ENCODE results near the gene TSC22D4.

Gene TSC22D4

GRCh38 chr7:100465299-100465698 is 13.7 kb downstream of the TSC22D4 start:
- H3K9me3 ChIP-seq (ENCODE audit: insufficient read depth, low read depth, low read length), result peaks cover 2% of the 10 kb centered on the region
- H4K91ac ChIP-seq (ENCODE audit: low read depth, low read length), result no peak overlapping the region
- no peak overlapping the region for H2AK5ac ChIP-seq (ENCODE audit: low read length)
- no CpG with 5 or more reads among the region's 8 CpGs for WGBS (ENCODE audit: extremely low coverage, insufficient coverage, insufficient read length)
- H3K14ac ChIP-seq (ENCODE audit: low read length), result no peak overlapping the region
- no peak overlapping the region for H4K8ac ChIP-seq (ENCODE audit: low read depth, low read length)
- no peak overlapping the region for H3K4me3 ChIP-seq (ENCODE audit: low read depth, low read length)
- no peak overlapping the region for H3K18ac ChIP-seq (ENCODE audit: low read length)
- no peak for DNase-seq
- H3K79me2 ChIP-seq (ENCODE audit: control insufficient read depth, insufficient read depth, low read length, poor library complexity), result no peaks in the 10 kb centered on the region
- H3K4ac ChIP-seq (ENCODE audit: low read depth, low read length), result no peak overlapping the region
- no peak overlapping the region for H4K12ac ChIP-seq (ENCODE audit: low read depth, low read length)
- H3K4me1 ChIP-seq (ENCODE audit: control insufficient read depth in 1 of 2, insufficient read depth in 2 of 2, low read length in 2 of 2), result no peaks in the 10 kb centered on the region
- no peaks in the 10 kb centered on the region for H3K79me1 ChIP-seq (ENCODE audit: low read length)
- no peak overlapping the region for H2AFZ ChIP-seq (ENCODE audit: insufficient read depth, low read length, poor library complexity)
- H3K4me2 ChIP-seq (ENCODE audit: low read length), result no peak overlapping the region
- peaks cover 8 to 19% of the 10 kb centered on the region in 2 experiments for H3K36me3 ChIP-seq (ENCODE audit: control insufficient read depth in 1 of 2, insufficient read depth in 2 of 2, low read length in 2 of 2)
- no peak overlapping the region for H3K23ac ChIP-seq (ENCODE audit: low read length)
- H3K27ac ChIP-seq (ENCODE audit: low read depth, low read length), result no peak overlapping the region
- no peak overlapping the region for H2BK120ac ChIP-seq (ENCODE audit: insufficient read depth, low read length, poor library complexity)
- H3K27me3 ChIP-seq (ENCODE audit: insufficient read depth, low read length), result no peaks in the 10 kb centered on the region
- no peak overlapping the region for H3K9ac ChIP-seq (ENCODE audit: low read length)
- H2BK5ac ChIP-seq (ENCODE audit: low read depth, low read length, poor library complexity), result no peak overlapping the region
- H2BK12ac ChIP-seq (ENCODE audit: low read length), result no peak overlapping the region

- Histone ChIP-seq H3K27ac (ENCODE audit: low read depth, low read length) (no peak overlapping the region), H2BK120ac (ENCODE audit: insufficient read depth, low read length, poor library complexity) (no peak overlapping the region), H3K79me1 (ENCODE audit: low read length) (no peaks in the 10 kb centered on the region), H2AFZ (ENCODE audit: insufficient read depth, low read length, poor library complexity) (no peak overlapping the region), H3K4me3 (ENCODE audit: low read depth, low read length) (no peak overlapping the region), H3K14ac (ENCODE audit: low read length) (no peak overlapping the region), H2BK12ac (ENCODE audit: low read length) (no peak overlapping the region), H3K27me3 (ENCODE audit: insufficient read depth, low read length) (no peaks in the 10 kb centered on the region), H3K36me3 (ENCODE audit: control insufficient read depth in 1 of 2, insufficient read depth in 2 of 2, low read length in 2 of 2) (peaks cover 8 to 18% of the 10 kb centered on the region in 2 experiments), H4K8ac (ENCODE audit: low read depth, low read length) (no peak overlapping the region), H3K4me1 (ENCODE audit: control insufficient read depth in 1 of 2, insufficient read depth in 2 of 2, low read length in 2 of 2) (no peaks in the 10 kb centered on the region), H3K9me3 (ENCODE audit: insufficient read depth, low read depth, low read length) (peaks cover 2% of the 10 kb centered on the region), H3K79me2 (ENCODE audit: control insufficient read depth, insufficient read depth, low read length, poor library complexity) (no peaks in the 10 kb centered on the region), H3K4me2 (ENCODE audit: low read length) (no peak overlapping the region), H4K91ac (ENCODE audit: low read depth, low read length) (no peak overlapping the region), H3K23ac (ENCODE audit: low read length) (no peak overlapping the region), H3K4ac (ENCODE audit: low read depth, low read length) (no peak overlapping the region), H2AK5ac (ENCODE audit: low read length) (no peak overlapping the region), H3K9ac (ENCODE audit: low read length) (no peak overlapping the region), H3K18ac (ENCODE audit: low read length) (no peak overlapping the region), H2BK5ac (ENCODE audit: low read depth, low read length, poor library complexity) (no peak overlapping the region), H4K12ac (ENCODE audit: low read depth, low read length) (no peak overlapping the region)
- DNase-seq, result no peak
- WGBS (ENCODE audit: extremely low coverage, insufficient coverage, insufficient read length), result no CpG with 5 or more reads among the region's 2 CpGs
Observed at GRCh38 chr7:100464791-100465190, 14.2 kb downstream of the TSC22D4 start.

GRCh38 chr7:100464210-100464660 is 14.8 kb downstream of the TSC22D4 start, which contains the start of gene SPACDR:
Gene SPACDR, minus strand, starts transcription at chr7:100464260. Its CDS starts 235 bp downstream, at chr7:100464025.
- no peaks in the 10 kb centered on the region for H3K79me2 ChIP-seq (ENCODE audit: control insufficient read depth, insufficient read depth, low read length, poor library complexity)
- H3K27ac ChIP-seq (ENCODE audit: low read depth, low read length), result no peak within 1 kb of the TSS
- H3K27me3 ChIP-seq (ENCODE audit: insufficient read depth, low read length), result no peaks in the 10 kb centered on the region
- H3K18ac ChIP-seq (ENCODE audit: low read length), result no peak within 1 kb of the TSS
- no peak within 1 kb of the TSS for H2BK120ac ChIP-seq (ENCODE audit: insufficient read depth, low read length, poor library complexity)
- H3K23ac ChIP-seq (ENCODE audit: low read length), result no peak within 1 kb of the TSS
- H3K4ac ChIP-seq (ENCODE audit: low read depth, low read length), result no peak within 1 kb of the TSS
- DNase-seq, result no peak
- H2AFZ ChIP-seq (ENCODE audit: insufficient read depth, low read length, poor library complexity), result no peak within 1 kb of the TSS
- peaks cover 8 to 18% of the 10 kb centered on the region in 2 experiments for H3K36me3 ChIP-seq (ENCODE audit: control insufficient read depth in 1 of 2, insufficient read depth in 2 of 2, low read length in 2 of 2)
- no peak within 1 kb of the TSS for H4K91ac ChIP-seq (ENCODE audit: low read depth, low read length)
- no CpG with 5 or more reads among the region's 7 CpGs for WGBS (ENCODE audit: extremely low coverage, insufficient coverage, insufficient read length)
- H2BK12ac ChIP-seq (ENCODE audit: low read length), result no peak within 1 kb of the TSS
- no peak within 1 kb of the TSS for H3K9ac ChIP-seq (ENCODE audit: low read length)
- no peak within 1 kb of the TSS for H2BK5ac ChIP-seq (ENCODE audit: low read depth, low read length, poor library complexity)
- H3K4me2 ChIP-seq (ENCODE audit: low read length), result no peak within 1 kb of the TSS
- H3K14ac ChIP-seq (ENCODE audit: low read length), result no peak within 1 kb of the TSS
- H3K79me1 ChIP-seq (ENCODE audit: low read length), result no peaks in the 10 kb centered on the region
- peaks cover 2% of the 10 kb centered on the region for H3K9me3 ChIP-seq (ENCODE audit: insufficient read depth, low read depth, low read length)
- H3K4me3 ChIP-seq (ENCODE audit: low read depth, low read length), result no peak within 1 kb of the TSS
- H4K8ac ChIP-seq (ENCODE audit: low read depth, low read length), result no peak within 1 kb of the TSS
- no peak within 1 kb of the TSS for H4K12ac ChIP-seq (ENCODE audit: low read depth, low read length)
- H2AK5ac ChIP-seq (ENCODE audit: low read length), result no peak within 1 kb of the TSS
- H3K4me1 ChIP-seq (ENCODE audit: control insufficient read depth in 1 of 2, insufficient read depth in 2 of 2, low read length in 2 of 2), result no peaks in the 10 kb centered on the region

- Histone ChIP-seq H3K14ac (ENCODE audit: low read length) (no peak overlapping the region), H3K4me2 (ENCODE audit: low read length) (no peak overlapping the region), H3K23ac (ENCODE audit: low read length) (no peak overlapping the region), H2BK12ac (ENCODE audit: low read length) (no peak overlapping the region), H2AK5ac (ENCODE audit: low read length) (no peak overlapping the region), H3K27me3 (ENCODE audit: insufficient read depth, low read length) (no peaks in the 10 kb centered on the region), H3K79me1 (ENCODE audit: low read length) (no peaks in the 10 kb centered on the region), H3K79me2 (ENCODE audit: control insufficient read depth, insufficient read depth, low read length, poor library complexity) (no peaks in the 10 kb centered on the region), H3K4me1 (ENCODE audit: control insufficient read depth in 1 of 2, insufficient read depth in 2 of 2, low read length in 2 of 2) (no peaks in the 10 kb centered on the region), H3K9me3 (ENCODE audit: insufficient read depth, low read depth, low read length) (no peaks in the 10 kb centered on the region), H4K91ac (ENCODE audit: low read depth, low read length) (no peak overlapping the region), H2BK120ac (ENCODE audit: insufficient read depth, low read length, poor library complexity) (no peak overlapping the region), H2BK5ac (ENCODE audit: low read depth, low read length, poor library complexity) (no peak overlapping the region), H3K27ac (ENCODE audit: low read depth, low read length) (no peak overlapping the region), H2AFZ (ENCODE audit: insufficient read depth, low read length, poor library complexity) (no peak overlapping the region), H4K12ac (ENCODE audit: low read depth, low read length) (no peak overlapping the region), H4K8ac (ENCODE audit: low read depth, low read length) (no peak overlapping the region), H3K18ac (ENCODE audit: low read length) (no peak overlapping the region), H3K4ac (ENCODE audit: low read depth, low read length) (no peak overlapping the region), H3K4me3 (ENCODE audit: low read depth, low read length) (no peak overlapping the region), H3K9ac (ENCODE audit: low read length) (no peak overlapping the region), H3K36me3 (ENCODE audit: control insufficient read depth in 1 of 2, insufficient read depth in 2 of 2, low read length in 2 of 2) (no peaks in the 10 kb centered on the region)
- no peak for DNase-seq
- WGBS (ENCODE audit: extremely low coverage, insufficient coverage, insufficient read length), result no CpG with 5 or more reads among the region's 6 CpGs
Observed at GRCh38 chr7:100457033-100457432, 22.0 kb downstream of the TSC22D4 start.
